Lower leg skin (tissue), 4 donors: ENCODE data around the gene SEZ6. TPM values are rescaled to one million over a fixed set of nuclear protein-coding genes. Genes with fewer than 3 reads are reported as not detected.
A peak's percentile ranks its signal among the peaks of the same experiment; 100 is the strongest.

Experiments used
- DNase-seq, 2 donors: peaks; one replicate each; pipeline ENCODE4 v3.0.0-alpha.2; 2019; ENCODE audit warnings: low spot score in 2 of 2
- H3K4me3 ChIP-seq: fragments of 200-600 bp; sonication (generic); 2 replicates; pipeline ENCODE4 v1.5.1; 2017; ENCODE audit warnings: mild to moderate bottlenecking, low read depth; ENCODE audit not compliant: poor library complexity, severe bottlenecking
- POLR2A ChIP-seq, 2 donors: fragments of 450-650 bp; IDR thresholded peaks; one replicate each; pipeline ENCODE4 v1.6.1; 2016 to 2017; ENCODE audit warnings: antibody characterized with exemption in 2 of 2, mild to moderate bottlenecking in 1 of 2, moderate library complexity in 1 of 2
- WGBS, 2 donors: methylation state at CpG; one replicate each; pipeline ENCODE4 v1.1.5; 2018; 5-methylcytosine and 5-hydroxymethylcytosine counted together
- intact Hi-C: fragments of 100-400 bp; cut with DNase I; formaldehyde crosslinking; loops from one replicate; pipeline ENCODE4 v1.15.0; 2023; ENCODE audit warnings: low total_unique reads
- total RNA-seq, 4 donors: library from RNA; depleted of rRNA; stranded (reverse); fragments of >200 nt; gene quantifications; one replicate each; pipeline ENCODE4 v1.1.0, GENCODE V29; 2016
- TF ChIP-seq, protein P1 (sequence below), 3 donors: fragments of 450-650 bp; IDR thresholded peaks; one replicate each; pipeline ENCODE4 v1.5.1; 2016; ENCODE audit warnings: antibody characterized with exemption in 3 of 3, mild to moderate bottlenecking in 3 of 3, moderate library complexity in 2 of 3

The SEZ6 gene
- total RNA-seq, 4 donors from 2014 or later = not detected

DNA sequence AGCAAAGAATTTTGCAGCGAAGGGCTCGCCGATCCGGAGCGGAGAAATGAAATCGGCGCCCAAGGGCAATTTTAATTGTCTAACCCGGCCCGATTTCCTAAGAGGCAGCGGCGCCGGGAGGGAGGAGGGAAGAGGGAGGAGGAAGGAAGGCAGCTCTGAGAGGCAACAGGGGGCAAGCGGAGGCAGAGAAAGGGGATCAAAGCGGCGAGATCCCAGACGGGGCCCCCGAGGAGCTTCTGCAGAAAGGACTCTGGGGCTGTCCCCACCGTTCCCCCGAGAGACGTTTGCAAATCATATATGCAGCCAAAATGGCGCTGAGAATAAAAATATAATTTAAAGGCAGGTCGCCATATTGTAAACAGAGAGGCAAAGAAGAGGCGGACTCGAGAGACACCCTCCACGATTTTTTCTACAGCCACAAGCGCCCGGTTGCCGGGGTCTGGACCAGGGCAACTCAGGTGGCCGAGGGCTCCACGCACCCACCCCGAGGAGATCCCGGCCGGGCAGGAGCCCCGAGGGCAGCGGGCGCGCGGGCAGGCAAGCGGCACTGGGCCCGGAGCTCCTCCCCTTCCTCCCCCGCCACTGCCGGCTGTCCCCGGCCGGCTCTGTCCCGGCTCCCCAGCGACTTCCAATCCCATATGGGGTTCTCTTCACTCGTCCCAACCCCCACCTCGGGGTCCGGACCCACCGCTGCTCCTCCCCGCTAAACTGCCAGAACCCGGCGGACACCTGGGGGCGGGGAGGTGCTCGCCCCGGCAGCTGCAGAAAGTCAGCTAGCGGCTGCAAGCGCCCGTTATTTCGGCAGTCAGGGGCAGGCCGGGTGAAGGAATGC is 56.4 kb downstream of the SEZ6 start:
- H3K4me3 ChIP-seq = peak overlapping the region; percentile 68
- intact Hi-C loops = no loop called here
- no peak for TF ChIP-seq POLR2A (IDR thresholded peaks at IDR 0.05)
- TF ChIP-seq, protein P1, sequence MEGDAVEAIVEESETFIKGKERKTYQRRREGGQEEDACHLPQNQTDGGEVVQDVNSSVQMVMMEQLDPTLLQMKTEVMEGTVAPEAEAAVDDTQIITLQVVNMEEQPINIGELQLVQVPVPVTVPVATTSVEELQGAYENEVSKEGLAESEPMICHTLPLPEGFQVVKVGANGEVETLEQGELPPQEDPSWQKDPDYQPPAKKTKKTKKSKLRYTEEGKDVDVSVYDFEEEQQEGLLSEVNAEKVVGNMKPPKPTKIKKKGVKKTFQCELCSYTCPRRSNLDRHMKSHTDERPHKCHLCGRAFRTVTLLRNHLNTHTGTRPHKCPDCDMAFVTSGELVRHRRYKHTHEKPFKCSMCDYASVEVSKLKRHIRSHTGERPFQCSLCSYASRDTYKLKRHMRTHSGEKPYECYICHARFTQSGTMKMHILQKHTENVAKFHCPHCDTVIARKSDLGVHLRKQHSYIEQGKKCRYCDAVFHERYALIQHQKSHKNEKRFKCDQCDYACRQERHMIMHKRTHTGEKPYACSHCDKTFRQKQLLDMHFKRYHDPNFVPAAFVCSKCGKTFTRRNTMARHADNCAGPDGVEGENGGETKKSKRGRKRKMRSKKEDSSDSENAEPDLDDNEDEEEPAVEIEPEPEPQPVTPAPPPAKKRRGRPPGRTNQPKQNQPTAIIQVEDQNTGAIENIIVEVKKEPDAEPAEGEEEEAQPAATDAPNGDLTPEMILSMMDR (IDR thresholded peaks at IDR 0.05) = no peak
- WGBS, 2 donors = 0% methylated on average over 56 to 61 of the region's 61 CpGs
- DNase-seq = peak; percentile 59 to 95

DNA sequence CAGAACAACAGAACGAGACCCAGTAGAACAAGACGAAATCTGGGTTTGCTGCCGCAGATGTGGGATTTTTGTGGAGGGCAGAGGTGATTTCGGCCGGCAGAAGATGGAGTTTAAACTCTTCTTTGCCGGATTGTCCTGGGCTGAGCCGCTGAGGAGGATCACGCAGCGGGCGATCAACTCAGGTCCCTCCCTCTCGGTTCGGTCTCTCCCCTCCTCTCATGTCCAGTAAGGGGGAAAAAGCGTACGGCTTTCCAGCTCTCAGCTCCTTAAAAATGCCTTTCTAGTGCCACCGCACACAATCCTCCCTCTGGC is 57.0 kb downstream of the SEZ6 start:
- TF ChIP-seq, protein P1 (IDR thresholded peaks at IDR 0.05) = no peak
- TF ChIP-seq POLR2A (IDR thresholded peaks at IDR 0.05) = no peak
- WGBS, 2 donors = 0 to 2% methylated on average over 15 of the region's 15 CpGs
- no peak for DNase-seq
- H3K4me3 ChIP-seq = peak overlapping the region; percentile 68
- intact Hi-C loops = no loop called here

DNA sequence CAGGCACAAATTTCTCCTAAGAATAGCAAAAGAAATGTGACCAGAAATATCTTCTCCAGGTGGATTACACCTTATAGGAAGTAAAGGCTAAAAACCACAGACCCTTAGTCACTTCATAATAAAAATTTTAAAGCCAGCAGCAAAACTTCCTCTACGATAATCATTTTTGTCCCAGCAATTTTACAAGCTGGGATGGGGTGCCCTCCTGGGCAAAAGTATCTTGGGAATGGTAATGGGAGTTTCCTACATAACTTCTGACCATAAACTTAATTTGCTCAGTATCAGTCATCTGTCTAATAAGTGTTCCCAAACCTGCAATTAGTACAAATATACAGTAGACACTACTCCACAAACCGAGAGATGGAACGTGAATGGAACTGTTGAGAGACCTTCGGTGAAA is 57.5 kb downstream of the SEZ6 start:
- WGBS, 2 donors = 14 to 19% methylated on average over 4 of the region's 4 CpGs
- intact Hi-C loops = no loop called here
- peak in 1 of 2 donors; percentile 34 for DNase-seq

DNA sequence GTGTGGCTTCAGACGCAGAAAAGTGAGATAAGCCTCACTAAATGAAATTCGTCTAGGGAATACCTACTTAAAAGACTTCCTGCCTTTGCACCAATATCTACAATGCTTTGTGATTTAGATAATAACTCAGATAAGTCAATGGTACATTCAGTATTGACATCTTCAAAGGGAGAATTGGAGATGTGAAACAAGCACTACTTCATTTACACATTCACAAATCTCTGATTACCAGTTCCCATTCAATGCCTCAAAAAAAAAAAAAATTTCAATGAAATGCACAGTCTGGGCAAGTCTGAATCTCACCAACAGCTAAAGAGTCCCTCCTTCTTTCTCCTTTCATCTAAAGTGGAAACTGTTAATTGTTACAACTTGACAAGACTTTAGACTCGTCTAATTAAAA is 58.2 kb downstream of the SEZ6 start:
- WGBS, 2 donors = 41 to 53% methylated on average over 3 of the region's 3 CpGs
- H3K4me3 ChIP-seq = no peak overlapping the region

More for the DNA sequence above, 57.5 kb downstream of the SEZ6 start:
- H3K4me3 ChIP-seq = no peak overlapping the region
- TF ChIP-seq POLR2A (IDR thresholded peaks at IDR 0.05) = no peak

DNA sequence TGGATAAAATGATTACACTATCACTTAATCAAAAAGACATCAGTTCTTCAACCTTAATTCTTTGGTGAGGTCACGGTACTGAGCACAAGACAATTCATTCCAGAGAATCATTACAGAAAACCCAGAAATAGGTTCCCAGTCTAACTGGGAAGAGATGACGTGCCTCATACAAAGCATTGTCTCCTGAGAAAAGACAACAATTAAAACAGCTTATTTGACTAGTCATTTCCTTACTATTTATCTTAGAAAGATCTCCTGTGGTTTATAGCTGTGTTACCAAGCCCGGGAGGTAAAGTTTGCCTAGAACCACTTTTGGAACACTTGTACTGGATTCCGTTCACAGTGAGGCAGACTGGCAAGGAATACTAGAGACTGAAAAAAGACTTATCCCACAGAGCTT is 59.6 kb downstream of the SEZ6 start:
- WGBS, 2 donors = 43 to 54% methylated on average over 4 of the region's 4 CpGs
- no peak overlapping the region for H3K4me3 ChIP-seq
- intact Hi-C loops = no loop called here
- DNase-seq = no peak
- TF ChIP-seq, protein P1 (IDR thresholded peaks at IDR 0.05) = no peak
- no peak for TF ChIP-seq POLR2A (IDR thresholded peaks at IDR 0.05)

More for the DNA sequence above, 58.2 kb downstream of the SEZ6 start:
- TF ChIP-seq, protein P1 (IDR thresholded peaks at IDR 0.05) = no peak
- DNase-seq = no peak
- intact Hi-C loops = no loop called here

DNA sequence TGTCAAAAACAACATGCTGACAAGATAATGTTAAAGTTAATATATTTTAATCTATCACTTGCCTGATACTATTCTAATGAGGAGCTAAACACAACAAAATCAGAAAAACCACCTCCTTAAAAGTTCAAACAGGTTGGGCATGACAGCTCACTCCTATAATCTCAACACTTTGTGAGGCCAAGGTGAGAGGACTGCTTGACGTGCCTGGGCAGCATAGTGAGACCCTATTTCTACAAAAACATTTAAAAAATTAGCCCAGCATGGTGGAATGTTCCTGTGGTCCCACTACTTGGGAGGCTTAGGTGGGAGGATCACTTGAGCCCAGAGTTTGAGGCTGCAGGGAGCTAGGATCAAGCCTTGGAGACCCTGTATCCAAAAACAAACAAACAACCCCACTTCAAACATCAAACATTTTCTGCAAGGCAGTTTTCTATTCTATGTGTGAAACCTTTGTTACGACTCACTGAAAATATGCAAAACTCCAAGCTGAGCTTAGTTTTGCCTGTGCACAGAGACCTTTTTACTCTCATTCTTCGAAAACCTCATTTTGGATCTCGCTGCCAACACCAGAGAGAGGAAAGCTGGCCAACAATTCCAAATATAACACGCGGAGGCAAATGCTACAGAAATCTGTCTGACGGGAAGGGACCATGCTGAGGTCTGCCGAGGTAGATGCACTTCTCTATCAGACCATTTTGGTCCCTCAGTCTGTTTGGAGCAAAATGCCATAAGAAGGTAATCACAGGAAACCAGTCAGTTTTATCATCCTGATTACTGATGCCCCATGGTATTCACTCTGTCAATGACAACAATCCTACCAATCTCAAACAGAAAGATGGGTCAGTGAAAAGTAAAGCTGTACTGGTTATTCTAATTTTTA is 60.7 kb downstream of the SEZ6 start:
- WGBS, 2 donors = 52 to 64% methylated on average over 8 of the region's 8 CpGs
- no peak overlapping the region for H3K4me3 ChIP-seq
- intact Hi-C loops = no loop called here
- no peak for TF ChIP-seq POLR2A (IDR thresholded peaks at IDR 0.05)
- TF ChIP-seq, protein P1 (IDR thresholded peaks at IDR 0.05) = no peak
- DNase-seq = no peak
